Effector CD8-positive, alpha-beta T cell (primary cell): ENCODE results near the gene BRD2.

ENCODE experiments used
- DNase-seq: peaks from one replicate; lab custom pipeline; 2025; lab: John Stamatoyannopoulos, UW

The BRD2 gene

DNA sequence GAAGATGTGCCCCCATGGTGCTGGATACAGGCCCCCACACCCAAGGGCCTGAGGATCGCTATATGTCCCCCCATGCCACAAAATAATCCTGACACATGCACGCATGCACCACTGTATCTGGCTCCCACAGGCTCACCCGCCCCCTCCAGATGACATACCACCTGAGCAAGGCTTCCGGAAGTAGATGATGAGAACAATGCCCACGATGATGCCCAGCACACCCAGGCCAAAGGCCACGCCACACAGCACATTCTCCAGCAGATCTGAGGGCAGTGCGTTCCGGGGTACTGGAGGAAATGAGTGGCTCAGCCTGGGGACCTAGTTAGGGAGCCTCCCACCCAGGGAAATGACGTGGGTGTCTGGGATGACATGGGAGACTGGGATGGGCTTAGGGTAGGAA lies 19.3 kb upstream of the BRD2 start:
- DNase-seq = no peak

GRCh38 chr6:32950010-32950409 lies 18.4 kb upstream of the BRD2 start:
- DNase-seq = no peak

GRCh38 chr6:32950449-32950848 lies 17.9 kb upstream of the BRD2 start:
- DNase-seq = no peak

GRCh38 chr6:32952817-32953739 lies 15.3 kb upstream of the BRD2 start, which contains the start of gene HLA-DMA:
Gene HLA-DMA (minus strand): TSS chr6:32953097. CDS start chr6:32953036, 61 bp downstream.
- peak; percentile 63 for DNase-seq

DNA sequence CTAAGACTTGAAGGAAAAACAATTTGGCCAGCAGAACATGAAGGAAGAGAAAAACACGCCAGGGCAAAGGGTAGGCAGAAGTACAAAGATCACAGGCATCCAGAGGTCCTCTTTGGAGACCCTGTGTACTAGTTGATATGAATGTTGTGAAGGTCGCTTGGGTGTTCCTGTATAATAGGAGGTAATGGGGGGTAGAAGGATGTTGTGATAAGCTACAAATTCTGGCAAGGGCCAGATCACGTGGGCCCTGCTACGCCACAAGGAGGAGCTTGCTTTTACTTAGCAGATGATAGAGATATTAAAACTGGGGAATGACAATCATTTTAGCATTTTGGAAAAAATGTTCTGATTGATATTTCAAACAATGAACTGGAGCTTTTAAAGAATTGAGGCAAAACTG lies 14.6 kb upstream of the BRD2 start:
- no peak for DNase-seq

DNA sequence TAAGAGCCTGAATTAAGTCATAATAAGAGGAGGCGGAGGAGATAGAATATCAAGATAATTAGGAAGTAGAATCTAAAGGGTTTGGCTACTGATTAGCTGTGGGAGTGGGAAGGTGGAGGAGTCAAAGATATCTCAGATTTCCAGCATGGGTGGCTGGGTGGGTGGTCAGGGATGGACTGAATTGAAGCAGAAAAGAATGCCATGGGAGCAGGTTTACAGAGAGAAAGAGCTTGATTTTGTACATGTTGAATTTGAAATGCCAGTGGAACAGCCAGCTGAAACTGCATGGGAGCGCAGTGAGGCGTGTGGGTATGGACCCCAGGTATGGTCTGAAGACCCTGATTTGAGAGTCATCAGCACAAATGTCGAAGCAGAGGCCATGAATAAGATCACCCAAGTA lies 14.1 kb upstream of the BRD2 start:
- DNase-seq = no peak

- DNase-seq = no peak
These were observed 13.2 kb upstream of the BRD2 start for GRCh38 chr6:32954986-32955802.

DNA sequence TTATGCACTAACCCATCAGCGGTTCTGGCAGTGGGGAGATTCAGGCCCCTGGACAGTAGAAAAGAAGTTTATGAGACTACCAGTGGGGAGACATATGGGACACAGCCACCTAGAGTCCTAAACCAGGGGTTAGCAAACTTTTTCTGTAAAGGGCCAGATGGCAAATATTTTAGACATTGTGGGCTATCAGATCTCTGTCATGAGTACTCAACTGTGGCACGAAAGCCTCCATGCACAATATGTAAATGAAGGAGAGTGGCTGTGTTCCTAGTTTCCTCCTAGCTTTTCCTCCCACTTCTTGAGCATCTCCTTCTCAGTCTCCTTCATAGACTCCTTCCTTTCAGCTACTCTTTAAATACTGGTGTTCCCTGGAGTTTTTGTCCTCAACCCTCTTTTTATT lies 12.2 kb upstream of the BRD2 start:
- no peak for DNase-seq

DNA sequence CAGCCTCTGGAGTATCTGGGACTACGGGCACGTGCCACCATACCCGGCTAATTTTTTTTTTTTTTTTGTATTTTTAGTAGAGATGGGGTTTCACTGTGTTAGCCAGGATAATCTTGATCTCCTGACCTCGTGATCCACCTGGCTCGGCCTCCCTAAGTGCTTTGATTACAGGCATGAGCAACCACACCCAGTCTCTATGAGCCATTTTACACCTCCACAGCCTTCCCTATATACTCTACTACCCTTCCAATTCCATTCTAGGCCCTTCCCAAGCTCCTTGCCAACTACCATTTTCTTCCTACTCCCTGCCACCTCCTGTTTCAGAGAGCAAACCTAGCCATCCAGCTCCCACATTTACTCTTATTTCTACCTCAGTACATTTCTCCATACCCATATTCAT lies 7.8 kb upstream of the BRD2 start:
- DNase-seq = no peak

GRCh38 chr6:32962213-32962826 lies 6.1 kb upstream of the BRD2 start:
- no peak for DNase-seq

- DNase-seq = no peak
These were observed 4.5 kb upstream of the BRD2 start for GRCh38 chr6:32963866-32964265.

DNA sequence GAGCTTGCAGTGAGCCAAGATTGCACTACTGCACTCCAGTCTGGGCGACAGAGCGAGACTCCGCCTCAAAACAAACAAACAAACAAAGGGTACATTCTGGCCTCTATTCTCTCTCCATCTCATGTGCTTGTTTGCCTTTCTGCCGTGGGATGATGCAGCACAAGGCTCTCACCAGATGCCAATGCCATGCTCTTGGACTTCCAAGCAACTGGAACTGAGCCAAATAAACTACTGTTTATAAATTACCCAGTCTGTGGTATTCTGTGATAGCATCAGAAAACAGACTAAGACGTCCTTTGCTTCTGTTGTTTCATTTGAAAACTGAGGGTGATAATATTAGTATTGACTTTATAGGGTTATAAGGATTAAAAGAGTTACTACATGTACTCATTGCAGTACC lies 3.6 kb upstream of the BRD2 start:
- no peak for DNase-seq

DNA sequence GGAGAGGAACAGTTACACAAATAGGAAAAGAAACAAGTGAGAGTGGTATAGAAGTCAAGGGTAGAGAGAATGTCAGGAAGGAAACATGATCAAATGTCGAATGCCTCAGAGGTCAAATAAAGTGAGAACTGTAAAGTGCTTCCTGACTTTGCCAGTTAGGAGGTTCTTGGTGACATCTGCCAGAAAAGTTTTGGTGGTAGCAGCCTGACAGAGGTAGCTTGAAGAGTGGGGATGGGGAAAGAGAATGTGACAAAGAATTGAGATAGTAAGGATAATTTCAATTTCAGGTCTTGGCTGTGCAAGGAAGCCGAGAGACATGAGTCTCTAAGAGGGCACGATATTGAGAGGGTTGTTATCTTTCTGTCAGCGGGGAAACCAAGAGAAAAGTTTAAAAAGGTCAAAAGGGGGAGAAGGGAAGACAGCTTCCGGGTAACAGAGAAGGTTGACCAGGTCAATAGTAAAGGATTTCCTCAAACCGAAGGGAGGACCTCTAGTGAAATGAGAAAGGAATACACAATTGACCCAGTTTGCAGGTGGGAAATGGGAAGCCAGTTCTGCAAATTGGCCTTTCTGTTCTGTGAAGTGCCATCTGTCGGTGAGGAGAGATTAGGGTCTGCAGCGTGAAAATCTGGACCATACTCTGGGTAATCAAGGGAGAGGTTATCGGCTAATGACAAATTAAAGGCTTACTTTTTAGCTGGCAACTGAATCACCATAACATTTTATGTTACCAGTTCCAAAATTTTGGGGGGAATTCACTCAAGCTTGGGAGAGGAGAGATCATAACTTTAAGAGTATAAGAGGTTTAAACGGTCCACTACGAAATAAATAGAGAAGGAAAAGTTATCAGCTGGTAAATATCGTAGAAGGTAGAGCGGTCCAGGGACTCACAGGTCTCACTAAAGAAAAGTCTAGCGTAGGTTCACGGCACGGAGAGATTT lies 973 bp upstream of the BRD2 start:
- no peak for DNase-seq

DNA sequence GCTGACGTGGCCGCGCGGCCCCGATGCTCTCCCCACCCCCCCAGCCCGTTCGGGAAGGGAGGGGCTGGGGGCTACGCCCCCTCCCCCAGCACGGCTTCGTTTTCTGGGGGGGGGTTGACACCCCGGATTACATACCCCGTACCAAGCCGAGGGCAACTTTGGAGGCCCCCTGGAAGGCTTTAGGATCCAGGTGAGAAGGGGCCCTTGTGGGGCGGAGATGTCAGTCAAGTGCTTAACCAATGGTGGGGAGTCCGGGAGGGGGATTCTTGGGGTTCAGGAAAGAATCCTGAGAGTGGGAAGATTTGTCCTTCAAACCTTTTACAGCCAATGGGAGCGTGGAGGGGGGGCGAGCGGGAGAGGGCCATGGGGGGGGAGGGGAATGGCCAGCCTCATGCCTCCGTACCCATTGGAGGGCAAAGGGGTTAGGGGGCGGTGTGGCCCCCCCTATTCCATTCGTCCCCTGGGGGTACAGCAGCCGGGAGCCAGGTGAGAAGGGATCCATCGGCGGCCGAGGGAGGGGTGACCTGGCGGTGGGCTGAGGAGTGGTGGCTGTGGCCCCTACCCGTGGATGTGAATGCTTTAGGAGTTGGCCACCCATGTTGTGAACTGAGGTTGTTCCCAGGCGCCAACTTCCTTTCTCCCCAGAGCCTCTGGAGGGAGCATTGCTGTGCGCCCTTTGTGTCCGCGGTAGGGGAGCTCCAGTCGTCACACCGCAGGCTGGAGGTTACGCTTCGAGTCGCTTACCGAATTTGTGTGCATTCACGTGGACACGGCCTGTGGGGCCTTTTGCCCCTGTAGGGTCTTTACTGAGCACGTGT lies 682 bp downstream of the BRD2 start:
- DNase-seq = peak; percentile 37

- DNase-seq = peak; percentile 52
These were observed 1.5 kb downstream of the BRD2 start for GRCh38 chr6:32969685-32970412.

GRCh38 chr6:32970413-32971241 lies 2.2 kb downstream of the BRD2 start:
- peak; percentile 52 for DNase-seq

DNA sequence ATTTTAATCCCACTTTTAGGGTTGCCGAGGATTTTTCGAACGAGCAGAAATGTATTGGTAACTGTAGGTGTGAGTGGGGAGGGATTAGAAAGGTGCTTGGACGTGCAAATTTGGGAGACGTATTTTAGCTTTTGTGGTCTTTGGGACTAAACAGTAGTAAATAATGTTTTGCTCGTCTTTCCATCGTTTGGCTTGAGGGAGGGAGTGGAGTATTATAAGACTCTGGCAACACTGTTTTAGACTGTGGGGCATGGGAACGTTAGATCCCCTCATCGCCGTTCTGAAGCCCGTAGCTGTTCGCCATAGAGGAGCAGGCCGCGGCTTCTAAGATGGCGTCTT lies 2.8 kb downstream of the BRD2 start:
- DNase-seq = no peak

DNA sequence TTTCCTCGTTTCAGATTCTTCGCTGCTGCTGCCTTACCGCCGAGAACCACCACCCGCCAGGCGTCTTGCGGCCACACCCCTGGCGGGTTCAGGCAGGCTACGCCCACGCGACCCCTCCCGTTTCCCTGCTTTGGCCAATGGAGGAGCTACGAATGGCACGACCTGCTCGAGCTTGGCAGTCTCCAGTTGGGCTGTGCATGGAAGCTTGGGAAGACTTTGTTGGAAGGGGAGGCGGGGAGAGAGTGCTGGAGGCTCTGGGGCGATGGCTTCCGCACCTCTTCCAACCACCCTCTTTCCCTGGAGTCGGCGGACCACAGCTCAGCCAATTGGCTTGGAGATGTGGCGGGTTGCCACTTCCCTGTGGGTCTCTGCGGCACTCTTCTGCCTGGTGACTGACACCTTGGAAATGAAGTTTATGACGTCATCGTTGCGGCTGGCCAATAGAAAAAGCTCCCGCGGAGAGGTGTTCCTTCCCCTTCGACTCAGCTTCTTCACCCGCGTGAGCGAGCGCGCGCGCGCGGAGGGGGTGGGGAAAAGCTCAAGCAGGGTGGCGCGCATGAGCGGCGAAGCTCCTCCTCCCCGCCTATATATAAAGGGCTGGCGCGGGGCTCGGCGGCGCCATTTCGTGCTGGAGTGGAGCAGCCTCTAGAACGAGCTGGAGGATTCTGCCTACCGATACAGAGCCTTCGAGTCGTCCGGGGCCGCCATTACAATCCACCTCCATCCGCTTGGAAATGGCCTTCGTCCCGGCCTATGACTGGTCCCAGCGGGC lies 3.4 kb downstream of the BRD2 start:
- DNase-seq = peak; percentile 100
